GM18520 (cell line): ENCODE measurements around the gene TREX2.

Experiments
- ATAC-seq: cut with Tn5 transposase; IDR thresholded peaks from one replicate; pipeline ENCODE4 v1.9.1; 2021; ENCODE audit not compliant: unreplicated experiment

The TREX2 gene

GRCh38 chrX:153457136-153457825 is 11.4 kb upstream of the TREX2 start:
- no peak for ATAC-seq

- no peak for ATAC-seq
These were observed 10.8 kb upstream of the TREX2 start for GRCh38 chrX:153456704-153457103.

GRCh38 chrX:153456161-153456560 is 10.3 kb upstream of the TREX2 start:
- ATAC-seq, result no peak

GRCh38 chrX:153455571-153455970 is 9.7 kb upstream of the TREX2 start:
- no peak for ATAC-seq

GRCh38 chrX:153454901-153455550 is 9.2 kb upstream of the TREX2 start:
- ATAC-seq, result no peak

GRCh38 chrX:153450949-153451277 is 5.1 kb upstream of the TREX2 start:
- no peak for ATAC-seq

- no peak for ATAC-seq
These were observed 4.5 kb upstream of the TREX2 start for GRCh38 chrX:153450114-153450948.

- ATAC-seq, result no peak
These were observed 3.7 kb upstream of the TREX2 start for GRCh38 chrX:153449368-153450113.

GRCh38 chrX:153448556-153449367 is 2.9 kb upstream of the TREX2 start:
- no peak for ATAC-seq

- no peak for ATAC-seq
These were observed 1.7 kb upstream of the TREX2 start for GRCh38 chrX:153447581-153447960.

- ATAC-seq, result no peak
These were observed 1.2 kb upstream of the TREX2 start for GRCh38 chrX:153446950-153447580.

GRCh38 chrX:153446636-153446936 is 730 bp upstream of the TREX2 start:
- ATAC-seq, result no peak

GRCh38 chrX:153445106-153445855 is 575 bp downstream of the TREX2 start:
- no peak for ATAC-seq

GRCh38 chrX:153444333-153445011 is 1.4 kb downstream of the TREX2 start:
- no peak for ATAC-seq

GRCh38 chrX:153443476-153444332 is 2.2 kb downstream of the TREX2 start:
- no peak for ATAC-seq

GRCh38 chrX:153442463-153442862 is 3.4 kb downstream of the TREX2 start:
- no peak for ATAC-seq

GRCh38 chrX:153441981-153442380 is 3.9 kb downstream of the TREX2 start:
- ATAC-seq, result no peak

- ATAC-seq, result no peak
These were observed 4.6 kb downstream of the TREX2 start for GRCh38 chrX:153441296-153441695.
